ENCODE data around the gene FGF1.

The FGF1 gene

GRCh38 chr5:142568996-142569335, 116.9 kb downstream of the FGF1 start:
- DNase-seq, result no peak

- DNase-seq, result no peak
Measured at GRCh38 chr5:142568283-142568995, 117.5 kb downstream of the FGF1 start.

GRCh38 chr5:142561486-142562097, 124.3 kb downstream of the FGF1 start:
- no peak for DNase-seq

GRCh38 chr5:142561029-142561428, 124.9 kb downstream of the FGF1 start:
- no peak for DNase-seq

- no peak for DNase-seq
Measured at GRCh38 chr5:142552107-142552506, 133.8 kb downstream of the FGF1 start.

GRCh38 chr5:142551338-142552067, 134.4 kb downstream of the FGF1 start:
- no peak for DNase-seq

GRCh38 chr5:142550471-142550870, 135.4 kb downstream of the FGF1 start:
- DNase-seq, result no peak

GRCh38 chr5:142549834-142550233, 136.1 kb downstream of the FGF1 start:
- no peak for DNase-seq

- DNase-seq, result peak; percentile 81
Measured at GRCh38 chr5:142548739-142549275, 137.1 kb downstream of the FGF1 start.

- DNase-seq, result no peak
Measured at GRCh38 chr5:142547445-142548380, 138.2 kb downstream of the FGF1 start.

- DNase-seq, result no peak
Measured at GRCh38 chr5:142545650-142546322, 140.1 kb downstream of the FGF1 start.

- DNase-seq, result no peak
Measured at GRCh38 chr5:142544946-142545649, 140.8 kb downstream of the FGF1 start.

GRCh38 chr5:142544071-142544753, 141.7 kb downstream of the FGF1 start:
- DNase-seq, result no peak

GRCh38 chr5:142542906-142543305, 143.0 kb downstream of the FGF1 start:
- no peak for DNase-seq
